CD4-positive, CD25-positive, alpha-beta regulatory T cell (primary cell): ENCODE data around the gene RANBP17. TPM values are rescaled to one million over a fixed set of nuclear protein-coding genes. Genes with fewer than 3 reads are reported as not detected.

Experiments used
- ATAC-seq, 2 donors: fragments of 150-1000 bp; cut with Tn5 transposase; one replicate each; pipeline ENCODE4 v1.10.0; 2021; ENCODE audit warnings: low read depth in 2 of 2, moderate number of reproducible peaks in 2 of 2, moderate library complexity in 1 of 2
- DNase-seq, 3 donors: peaks; one replicate each; pipeline versions ENCODE4 v3.0.0 to v3.0.0-alpha.2; 2012 to 2022; ENCODE audit warnings: mixed read lengths in 1 of 3
- H3K27ac ChIP-seq: one replicate; pipeline ENCODE4 v1.7.0; 2013; ENCODE audit warnings: mild to moderate bottlenecking, low read length; ENCODE audit not compliant: insufficient read depth, poor library complexity, severe bottlenecking
- H3K27me3 ChIP-seq: one replicate; pipeline ENCODE4 v1.7.0; 2013; ENCODE audit warnings: low read length; ENCODE audit not compliant: control insufficient read depth, insufficient read depth
- H3K36me3 ChIP-seq: one replicate; pipeline ENCODE4 v1.7.0; 2013; ENCODE audit warnings: mild to moderate bottlenecking, low read length, moderate library complexity; ENCODE audit not compliant: control insufficient read depth, insufficient read depth
- H3K4me1 ChIP-seq: 2 replicates; pipeline ENCODE4 v1.7.0; 2013; ENCODE audit warnings: mild to moderate bottlenecking, low read length; ENCODE audit not compliant: insufficient read depth, control insufficient read depth, poor library complexity, severe bottlenecking
- H3K4me3 ChIP-seq: one replicate; pipeline ENCODE4 v1.7.0; 2013; ENCODE audit warnings: low read depth, mild to moderate bottlenecking, low read length, moderate library complexity
- H3K9me3 ChIP-seq, 2 experiments: 1 replicate in 1 of 2; 2 replicates in 1 of 2; pipeline ENCODE4 v1.7.0; 2013; ENCODE audit warnings: low read length in 2 of 2, mild to moderate bottlenecking in 1 of 2, moderate library complexity in 1 of 2; ENCODE audit not compliant: control insufficient read depth in 2 of 2
- H3K27ac Mint-ChIP-seq, 3 donors: one replicate each; pipeline ENCODE4 v1.8.0; 2020 to 2022; ENCODE audit warnings: mild to moderate bottlenecking in 3 of 3, mixed read lengths in 3 of 3, moderate library complexity in 2 of 3
- H3K27me3 Mint-ChIP-seq: one replicate; pipeline ENCODE4 v1.8.0; 2022; ENCODE audit warnings: mild to moderate bottlenecking, mixed read lengths
- H3K36me3 Mint-ChIP-seq: one replicate; pipeline ENCODE4 v1.8.0; 2020; ENCODE audit warnings: mixed read lengths
- H3K4me1 Mint-ChIP-seq, 4 donors: one replicate each; pipeline ENCODE4 v1.8.0; 2020 to 2022; ENCODE audit warnings: mixed read lengths in 4 of 4, mild to moderate bottlenecking in 1 of 4
- H3K4me3 Mint-ChIP-seq, 4 donors: one replicate each; pipeline ENCODE4 v1.8.0; 2020 to 2022; ENCODE audit warnings: mild to moderate bottlenecking in 4 of 4, mixed read lengths in 4 of 4, moderate library complexity in 3 of 4
- H3K9me3 Mint-ChIP-seq, 7 donors: one replicate each; pipeline ENCODE4 v1.8.0; 2020 to 2022; ENCODE audit warnings: mixed read lengths in 7 of 7, mild to moderate bottlenecking in 3 of 7, moderate library complexity in 2 of 7
- polyA plus RNA-seq, 4 donors: library from polyadenylated mRNA; unstranded; fragments of 300-500 nt; fragmentation: Illumina TruSeq; gene quantifications; one replicate each; pipeline ENCODE4 v1.2.3, GENCODE V29; 2021
- total RNA-seq: library from RNA; stranded (reverse); gene quantifications from one replicate; pipeline ENCODE4 v1.2.3, GENCODE V29; 2022

Gene RANBP17
- total and polyA plus RNA-seq, 5 donors from 2014 or later, result not detected

GRCh38 chr5:171050916-171051315 lies 189.1 kb downstream of the RANBP17 start:
- Mint-ChIP-seq H3K4me3 (no peak overlapping the region), H3K9me3 (peaks cover 0 to 13% (median 2%) of the 10 kb centered on the region in 7 donors), H3K27me3 (no peaks in the 10 kb centered on the region), H3K36me3 (no peaks in the 10 kb centered on the region), H3K4me1 (no peaks in the 10 kb centered on the region), H3K27ac (no peak overlapping the region)
- Histone ChIP-seq H3K27me3 (no peaks in the 10 kb centered on the region), H3K36me3 (no peaks in the 10 kb centered on the region), H3K9me3 (peaks cover 2 to 11% of the 10 kb centered on the region in 2 experiments), H3K27ac (no peak overlapping the region), H3K4me3 (no peak overlapping the region), H3K4me1 (no peaks in the 10 kb centered on the region)
- DNase-seq (no peak), ATAC-seq (no peak)

DNA sequence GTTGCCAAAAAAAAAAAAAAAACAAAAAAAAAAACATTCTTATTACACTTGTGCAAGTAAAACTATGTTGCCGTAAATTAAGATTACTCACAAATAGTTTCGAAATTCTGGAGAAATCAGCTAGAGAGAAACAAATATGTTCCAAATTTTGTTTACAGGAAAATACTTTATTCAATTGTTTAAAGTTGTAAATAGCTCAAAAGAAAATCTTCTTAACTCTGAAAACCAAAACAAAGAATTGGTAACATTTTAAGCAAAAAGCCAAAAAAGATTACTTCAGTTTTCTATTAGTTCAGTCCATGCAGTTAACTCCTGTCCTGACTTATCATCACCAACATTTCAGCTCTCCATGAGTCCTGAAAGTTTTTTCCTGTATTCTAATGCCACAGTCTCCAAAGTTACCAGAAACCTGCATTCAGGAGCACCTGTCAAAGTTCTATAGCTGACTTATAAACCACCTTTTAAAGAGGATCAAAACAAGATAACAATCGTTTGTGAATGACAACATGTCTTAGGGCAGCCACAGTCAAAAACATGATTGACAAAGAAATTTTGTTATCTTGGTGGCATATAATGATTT lies 194.1 kb downstream of the RANBP17 start:
- H3K9me3 ChIP-seq, result peaks cover 6 to 11% of the 10 kb centered on the region in 2 experiments
- no peaks in the 10 kb centered on the region for H3K27me3 ChIP-seq
- no peaks in the 10 kb centered on the region for H3K27me3 Mint-ChIP-seq
- no peak overlapping the region for H3K4me3 Mint-ChIP-seq
- H3K4me1 ChIP-seq, result no peaks in the 10 kb centered on the region
- DNase-seq (no peak), ATAC-seq (no peak)
- no peaks in the 10 kb centered on the region for H3K36me3 ChIP-seq
- H3K4me3 ChIP-seq, result no peak overlapping the region
- H3K9me3 Mint-ChIP-seq, result peaks cover 0 to 22% (median 9%) of the 10 kb centered on the region in 7 donors
- H3K27ac ChIP-seq, result no peak overlapping the region
- no peak overlapping the region for H3K27ac Mint-ChIP-seq
- H3K4me1 Mint-ChIP-seq, result no peaks in the 10 kb centered on the region
- no peaks in the 10 kb centered on the region for H3K36me3 Mint-ChIP-seq

- no peak for ATAC-seq
- H3K4me3 Mint-ChIP-seq, result no peak overlapping the region
- no peaks in the 10 kb centered on the region for H3K36me3 ChIP-seq
Observed at GRCh38 chr5:171067540-171068130, 205.8 kb downstream of the RANBP17 start.

GRCh38 chr5:171074747-171075146 lies 212.9 kb downstream of the RANBP17 start:
- H3K27ac Mint-ChIP-seq, result no peak overlapping the region
- no peak overlapping the region for H3K4me3 Mint-ChIP-seq
- no peaks in the 10 kb centered on the region for H3K36me3 Mint-ChIP-seq

More at GRCh38 chr5:171067540-171068130, 205.8 kb downstream of the RANBP17 start:
- H3K36me3 Mint-ChIP-seq, result no peaks in the 10 kb centered on the region
- no peaks in the 10 kb centered on the region for H3K27me3 ChIP-seq
- H3K4me3 ChIP-seq, result no peak overlapping the region
- no peaks in the 10 kb centered on the region for H3K4me1 ChIP-seq
- no peaks in the 10 kb centered on the region for H3K4me1 Mint-ChIP-seq
- no peak overlapping the region for H3K27ac Mint-ChIP-seq
- peaks cover 0 to 32% (median 9%) of the 10 kb centered on the region in 7 donors for H3K9me3 Mint-ChIP-seq
- H3K9me3 ChIP-seq, result peaks cover 12 to 16% of the 10 kb centered on the region in 2 experiments
- DNase-seq, result no peak
- no peaks in the 10 kb centered on the region for H3K27me3 Mint-ChIP-seq
- no peak overlapping the region for H3K27ac ChIP-seq

DNA sequence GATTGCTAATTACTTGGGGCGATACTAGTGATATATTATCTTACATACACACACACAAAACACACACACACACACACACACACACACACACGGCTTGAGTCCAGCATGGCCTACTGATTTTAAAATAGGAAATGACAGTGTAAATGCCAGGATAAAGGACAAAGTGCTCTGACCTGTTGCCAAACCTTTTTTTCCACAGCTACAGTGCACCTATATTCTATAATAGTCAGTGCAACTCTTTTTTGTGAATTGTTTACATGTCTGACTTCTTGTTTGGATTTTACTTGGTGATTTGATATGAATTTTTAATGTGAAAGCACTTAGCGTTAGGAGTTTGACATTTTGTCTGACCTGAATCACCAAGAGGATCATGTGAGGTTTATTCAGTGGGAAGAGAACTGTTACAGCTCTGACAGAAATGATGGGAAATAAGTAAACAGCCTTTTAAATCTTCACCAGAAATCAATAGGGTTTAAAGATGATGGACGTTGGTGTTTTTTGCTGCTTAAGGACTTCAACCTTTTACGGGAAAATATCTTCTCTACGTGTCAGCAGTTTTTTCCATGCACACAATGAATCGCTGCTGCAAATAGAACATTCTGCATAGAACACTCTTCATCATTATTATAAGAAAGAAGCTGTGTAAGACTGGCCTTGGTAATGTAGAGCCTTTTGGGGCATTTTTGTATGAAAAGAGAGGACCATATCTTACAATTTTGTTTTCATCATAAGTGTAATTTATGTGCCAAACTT lies 218.5 kb downstream of the RANBP17 start:
- no peak overlapping the region for H3K4me3 ChIP-seq
- Mint-ChIP-seq H3K27me3 (no peaks in the 10 kb centered on the region), H3K4me1 (no peaks in the 10 kb centered on the region), H3K36me3 (no peaks in the 10 kb centered on the region), H3K9me3 (peaks cover 0 to 6% (median 0%) of the 10 kb centered on the region in 7 donors), H3K4me3 (no peak overlapping the region), H3K27ac (no peak overlapping the region)
- no peaks in the 10 kb centered on the region for H3K36me3 ChIP-seq
- no peaks in the 10 kb centered on the region for H3K27me3 ChIP-seq
- no peak overlapping the region for H3K27ac ChIP-seq
- no peaks in the 10 kb centered on the region for H3K9me3 ChIP-seq
- no peaks in the 10 kb centered on the region for H3K4me1 ChIP-seq
- ATAC-seq (no peak), DNase-seq (no peak)

More at GRCh38 chr5:171074747-171075146, 212.9 kb downstream of the RANBP17 start:
- H3K4me1 ChIP-seq, result no peaks in the 10 kb centered on the region
- DNase-seq (no peak), ATAC-seq (no peak)
- Mint-ChIP-seq H3K27me3 (no peaks in the 10 kb centered on the region), H3K4me1 (no peaks in the 10 kb centered on the region), H3K9me3 (peaks cover 0 to 5% (median 1%) of the 10 kb centered on the region in 7 donors)
- no peaks in the 10 kb centered on the region for H3K9me3 ChIP-seq
- H3K27ac ChIP-seq, result no peak overlapping the region
- no peaks in the 10 kb centered on the region for H3K36me3 ChIP-seq
- H3K4me3 ChIP-seq, result no peak overlapping the region
- H3K27me3 ChIP-seq, result no peaks in the 10 kb centered on the region

DNA sequence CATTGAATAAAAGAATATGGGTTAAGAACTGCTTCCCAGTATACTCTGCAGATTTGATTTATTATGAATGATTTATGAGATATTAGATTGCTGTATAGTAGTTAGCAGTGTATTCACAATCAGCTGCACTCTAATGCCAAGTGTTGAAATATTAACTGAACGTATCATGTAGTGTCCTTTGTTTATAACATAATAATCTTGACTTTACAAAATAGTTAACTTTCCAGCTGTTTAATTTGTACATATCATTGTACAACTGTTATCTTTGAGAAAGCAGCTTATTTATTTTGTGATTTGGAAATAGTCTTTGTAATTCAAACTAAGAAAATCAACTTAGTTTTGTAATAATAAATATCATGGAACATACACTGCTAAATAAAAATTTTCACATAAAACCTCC lies 219.5 kb downstream of the RANBP17 start:
- Histone ChIP-seq H3K27me3 (no peaks in the 10 kb centered on the region), H3K27ac (no peak overlapping the region), H3K4me1 (no peaks in the 10 kb centered on the region), H3K4me3 (no peak overlapping the region), H3K36me3 (no peaks in the 10 kb centered on the region), H3K9me3 (no peaks in the 10 kb centered on the region)
- H3K4me3 Mint-ChIP-seq, result no peak overlapping the region
- H3K4me1 Mint-ChIP-seq, result no peaks in the 10 kb centered on the region
- H3K27me3 Mint-ChIP-seq, result no peaks in the 10 kb centered on the region
- peaks cover 0 to 6% (median 0%) of the 10 kb centered on the region in 7 donors for H3K9me3 Mint-ChIP-seq
- no peaks in the 10 kb centered on the region for H3K36me3 Mint-ChIP-seq
- no peak overlapping the region for H3K27ac Mint-ChIP-seq
- ATAC-seq (no peak), DNase-seq (no peak)

- Mint-ChIP-seq H3K4me1 (no peaks in the 10 kb centered on the region), H3K36me3 (no peaks in the 10 kb centered on the region), H3K27me3 (no peaks in the 10 kb centered on the region), H3K27ac (no peak overlapping the region), H3K4me3 (no peak overlapping the region), H3K9me3 (peaks cover 0 to 9% (median 5%) of the 10 kb centered on the region in 7 donors)
- Histone ChIP-seq H3K27ac (no peak overlapping the region), H3K4me3 (no peak overlapping the region), H3K4me1 (no peaks in the 10 kb centered on the region), H3K27me3 (no peaks in the 10 kb centered on the region), H3K9me3 (no peaks in the 10 kb centered on the region), H3K36me3 (no peaks in the 10 kb centered on the region)
- ATAC-seq, result no peak
- no peak for DNase-seq
Observed at GRCh38 chr5:171092194-171092593, 230.4 kb downstream of the RANBP17 start.
